Measurements from ENCODE around the gene PCSK2. TPM values are rescaled to one million over a fixed set of nuclear protein-coding genes. Genes with fewer than 3 reads are reported as not detected.

Gene PCSK2
- total and polyA plus RNA-seq, 2 of the 8 experiments (the other 6 are each of a cell fraction or from before 2014, with no cell fraction given) = 1.9 to 4.2 TPM

DNA sequence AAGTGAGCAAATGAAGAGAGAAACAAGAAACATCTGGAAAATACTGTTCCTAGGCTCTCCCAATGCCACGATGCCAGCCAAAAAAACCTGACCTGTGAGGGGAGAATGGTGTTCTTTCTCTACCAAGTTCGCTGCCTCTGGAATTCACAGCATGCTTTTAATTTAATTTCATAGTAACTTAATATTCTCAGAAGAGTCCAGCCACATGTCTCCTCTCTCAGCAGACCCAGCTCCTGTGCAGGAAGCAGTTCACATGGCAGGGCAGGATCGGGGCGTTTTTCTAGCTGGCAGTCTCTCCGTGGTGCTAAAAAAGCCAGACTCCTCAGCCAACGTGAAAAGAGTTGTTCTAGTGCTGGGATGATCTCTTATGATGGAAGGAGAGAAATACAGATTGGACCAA, 246.8 kb downstream of the PCSK2 start:
- H3K4me2 ChIP-seq (ENCODE audit: insufficient read depth in 1 of 2, low read depth in 2 of 2, low read length in 2 of 2) = no peak overlapping the region
- no peak overlapping the region for H2BK20ac ChIP-seq (ENCODE audit: low read length)
- no peak overlapping the region for H3K4ac ChIP-seq (replicated peaks; ENCODE audit: insufficient read length, low read depth, low read length)
- H2AFZ ChIP-seq (ENCODE audit: low read length) = no peak overlapping the region
- no peak overlapping the region for H4K5ac ChIP-seq (ENCODE audit: insufficient read length, low read depth, low read length)
- no peak overlapping the region for H2BK15ac ChIP-seq (ENCODE audit: low read length)
- H3K79me2 ChIP-seq (ENCODE audit: control insufficient read depth in 1 of 2, insufficient read depth in 2 of 2, low read length in 2 of 2) = no peaks in the 10 kb centered on the region
- no peak overlapping the region for H3K14ac ChIP-seq (ENCODE audit: insufficient read length)
- no peak overlapping the region for H3K9ac ChIP-seq (replicated peaks in 1 of 4; ENCODE audit: extremely low read depth in 1 of 4, low read depth in 3 of 4, low read length in 3 of 4)
- H3K23ac ChIP-seq (ENCODE audit: insufficient read length) = no peak overlapping the region
- peak overlapping the region; percentile 16 for H4K91ac ChIP-seq (replicated peaks; ENCODE audit: insufficient read length, low read length)
- no peak for FAIRE-seq
- H3K23me2 ChIP-seq (ENCODE audit: low read depth, low read length) = no peaks in the 10 kb centered on the region
- H3K27ac ChIP-seq (ENCODE audit: low read depth, low read length) = no peak overlapping the region
- H4K8ac ChIP-seq (ENCODE audit: extremely low read depth, insufficient read depth, low read length) = no peak overlapping the region
- no peak overlapping the region for H3K56ac ChIP-seq (replicated peaks; ENCODE audit: insufficient read length, low read depth, low read length)
- H3K4me1 ChIP-seq (replicated peaks in 1 of 4; ENCODE audit: control insufficient read depth in 3 of 4, insufficient read depth in 4 of 4, low read length in 3 of 4) = no peaks in the 10 kb centered on the region
- ChIA-PET POLR2A (ENCODE audit: partially characterized antibody) (no interaction called here), CTCF (ENCODE audit: partially characterized antibody) (no interaction called here)
- H3K27me3 ChIP-seq (replicated peaks in 1 of 4; ENCODE audit: control insufficient read depth in 3 of 4, extremely low read depth in 1 of 4, insufficient read depth in 3 of 4, low read length in 3 of 4) = no peaks in the 10 kb centered on the region
- H2BK120ac ChIP-seq (replicated peaks; ENCODE audit: low read depth, low read length) = no peak overlapping the region
- no peaks in the 10 kb centered on the region for H3K36me3 ChIP-seq (ENCODE audit: control insufficient read depth in 2 of 4, insufficient read depth in 4 of 4, low read length in 3 of 4)
- WGBS, 2 experiments (ENCODE audit: extremely low coverage in 1 of 2, insufficient coverage in 1 of 2, insufficient read length in 1 of 2, insufficient replicate concordance in 2 of 2, low coverage in 1 of 2, low lambda C conversion rate in 2 of 2, missing lambda C conversion rate in 1 of 2) = 95% methylated on average over 6 of the region's 6 CpGs; no CpG with 5 or more reads in 1 of the 2 experiments
- H3K79me1 ChIP-seq (ENCODE audit: low read depth, low read length) = no peaks in the 10 kb centered on the region
- no peak overlapping the region for H2AK5ac ChIP-seq (ENCODE audit: low read depth, low read length)
- no peak overlapping the region for H2BK5ac ChIP-seq (ENCODE audit: low read depth, low read length)
- no peak overlapping the region for H3K4me3 ChIP-seq (ENCODE audit: extremely low read depth in 1 of 4, insufficient read depth in 2 of 4, low read depth in 3 of 4, low read length in 4 of 4)
- no peaks in the 10 kb centered on the region for H4K20me1 ChIP-seq (replicated peaks in 1 of 2; ENCODE audit: control insufficient read depth in 1 of 2, insufficient read depth in 2 of 2, low read length in 2 of 2)
- no peak overlapping the region for H3K18ac ChIP-seq (ENCODE audit: extremely low read depth, low read length)
- no peaks in the 10 kb centered on the region for H3K9me3 ChIP-seq (ENCODE audit: insufficient read depth in 2 of 2, low read depth in 1 of 2, low read length in 1 of 2)
- H2BK12ac ChIP-seq (ENCODE audit: low read depth, low read length) = no peak overlapping the region
- DNase-seq (ENCODE audit: low read depth in 1 of 2, low spot score in 2 of 2) = peak in 1 of 2 experiments; percentile 7
- TF ChIP-seq CBX8 (IDR thresholded peaks at IDR 0.05; ENCODE audit: borderline replicate concordance, low read depth, low read length) = no peak
- TF ChIP-seq TBP (IDR thresholded peaks at IDR 0.05; ENCODE audit: low read depth, low read length) = no peak
- TF ChIP-seq TAF7 (optimal IDR thresholded peaks at IDR 0.05; ENCODE audit: borderline replicate concordance, low read depth, low read length) = no peak
- TF ChIP-seq, protein P1, sequence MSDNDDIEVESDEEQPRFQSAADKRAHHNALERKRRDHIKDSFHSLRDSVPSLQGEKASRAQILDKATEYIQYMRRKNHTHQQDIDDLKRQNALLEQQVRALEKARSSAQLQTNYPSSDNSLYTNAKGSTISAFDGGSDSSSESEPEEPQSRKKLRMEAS (IDR thresholded peaks at IDR 0.05) = no peak
- no peak for TF ChIP-seq SIN3A (conservative IDR thresholded peaks at IDR 0.05 in 1 of 2, IDR thresholded peaks at IDR 0.05 in 1 of 2; ENCODE audit: low read depth in 1 of 2, low read length in 2 of 2)
- no peak for TF ChIP-seq SAP30 (IDR thresholded peaks at IDR 0.05; ENCODE audit: insufficient read depth, insufficient replicate concordance, low read length)
- no peak for TF ChIP-seq CBX5 (IDR thresholded peaks at IDR 0.05; ENCODE audit: low read depth, low read length)
- no peak for TF ChIP-seq KDM5A (IDR thresholded peaks at IDR 0.05; ENCODE audit: low read length)
- TF ChIP-seq NANOG (IDR thresholded peaks at IDR 0.05; ENCODE audit: insufficient read depth, low read depth, low read length, poor library complexity, severe bottlenecking) = no peak
- TF ChIP-seq ATF2 (IDR thresholded peaks at IDR 0.05; ENCODE audit: low read length) = no peak
- no peak for TF ChIP-seq YY1 (IDR thresholded peaks at IDR 0.05; ENCODE audit: low read depth, low read length)
- TF ChIP-seq SP2 (IDR thresholded peaks at IDR 0.05; ENCODE audit: low read length) = no peak
- no peak for TF ChIP-seq KDM1A (IDR thresholded peaks at IDR 0.05; ENCODE audit: borderline replicate concordance, low read length)

All from H1 (cell line).